Suprapubic skin (tissue), 4 donors: Measurements from ENCODE around the gene ANKRD63. TPM values are rescaled to one million over a fixed set of nuclear protein-coding genes. Genes with fewer than 3 reads are reported as not detected.

ENCODE experiments used
- DNase-seq, 2 donors: peaks; one replicate each; pipeline ENCODE4 v3.0.0-alpha.2; 2019; ENCODE audit warnings: low spot score in 2 of 2
- H3K27ac ChIP-seq: fragments of 200-600 bp; sonication (generic); one replicate; pipeline ENCODE4 v1.5.1; 2019
- H3K27me3 ChIP-seq: fragments of 200-600 bp; sonication (generic); one replicate; pipeline ENCODE4 v1.5.1; 2019
- H3K36me3 ChIP-seq: fragments of 200-600 bp; sonication (generic); one replicate; pipeline ENCODE4 v1.5.1; 2019
- H3K4me1 ChIP-seq: fragments of 200-600 bp; sonication (generic); one replicate; pipeline ENCODE4 v1.5.1; 2019
- H3K4me3 ChIP-seq: fragments of 200-600 bp; sonication (generic); one replicate; pipeline ENCODE4 v1.5.1; 2019; ENCODE audit warnings: mild to moderate bottlenecking
- H3K9me3 ChIP-seq: fragments of 200-600 bp; sonication (generic); one replicate; pipeline ENCODE4 v1.5.1; 2019
- CTCF ChIP-seq, 2 donors: fragments of 200-600 bp in 1 of 2; fragments of 450-650 bp in 1 of 2; sonication (generic) in 1 of 2; IDR thresholded peaks; one replicate each; pipeline ENCODE4 v1.5.1; 2016 to 2019; ENCODE audit warnings: antibody characterized with exemption in 2 of 2, mild to moderate bottlenecking in 1 of 2, moderate library complexity in 1 of 2
- EP300 ChIP-seq: sonication (generic); formaldehyde crosslinking; IDR thresholded peaks from one replicate; pipeline ENCODE4 v1.6.1; 2017; ENCODE audit warnings: antibody characterized with exemption
- POLR2A ChIP-seq, 2 donors: fragments of 450-650 bp; IDR thresholded peaks; one replicate each; pipeline ENCODE4 v1.6.1; 2017; ENCODE audit warnings: antibody characterized with exemption in 2 of 2, mild to moderate bottlenecking in 2 of 2, moderate library complexity in 2 of 2
- POLR2AphosphoS5 ChIP-seq, 3 donors: sonication (generic); formaldehyde crosslinking; IDR thresholded peaks; one replicate each; pipeline ENCODE4 v1.6.1; 2017; ENCODE audit warnings: antibody characterized with exemption in 3 of 3
- WGBS: methylation state at CpG from one replicate; pipeline ENCODE4 v1.1.5; 2018; 5-methylcytosine and 5-hydroxymethylcytosine counted together
- total RNA-seq, 4 donors: library from RNA; depleted of rRNA; stranded (reverse); fragments of >200 nt; gene quantifications; one replicate each; pipeline ENCODE4 v1.1.0, GENCODE V29; 2016

Gene ANKRD63
- total RNA-seq, 4 donors from 2014 or later = not detected

- WGBS = 60% methylated on average over 15 of the region's 19 CpGs
- peaks cover 8% of the 10 kb centered on the region for H3K27me3 ChIP-seq
- TF ChIP-seq CTCF (IDR thresholded peaks at IDR 0.05) (no peak), POLR2AphosphoS5 (IDR thresholded peaks at IDR 0.05) (no peak), EP300 (no peak)
- H3K4me1 ChIP-seq = peaks cover 64% of the 10 kb centered on the region
- H3K27ac ChIP-seq = peak overlapping the region; percentile 92
- no peaks in the 10 kb centered on the region for H3K9me3 ChIP-seq
- DNase-seq = peak in 1 of 2 donors; percentile 56
- peak overlapping the region; percentile 42 for H3K4me3 ChIP-seq
- no peaks in the 10 kb centered on the region for H3K36me3 ChIP-seq
Measured at GRCh38 chr15:40239693-40240618, 42.9 kb downstream of the ANKRD63 start.

- whole genome bisulfite sequencing = 27% methylated on average over 3 of the region's 5 CpGs
- Histone ChIP-seq H3K9me3 (no peaks in the 10 kb centered on the region), H3K36me3 (no peaks in the 10 kb centered on the region), H3K27me3 (peaks cover 8% of the 10 kb centered on the region), H3K27ac (peak overlapping the region; percentile 92), H3K4me3 (peak overlapping the region; percentile 42), H3K4me1 (peaks cover 64% of the 10 kb centered on the region)
- no peak for DNase-seq
- TF ChIP-seq CTCF (IDR thresholded peaks at IDR 0.05) (no peak), POLR2A (IDR thresholded peaks at IDR 0.05) (no peak)
Measured at GRCh38 chr15:40239404-40239692, 43.5 kb downstream of the ANKRD63 start.

- Histone ChIP-seq H3K9me3 (no peaks in the 10 kb centered on the region), H3K4me1 (peaks cover 67% of the 10 kb centered on the region), H3K27ac (peak within 1 kb of the TSS; percentile 92), H3K4me3 (peak within 1 kb of the TSS; percentile 42), H3K27me3 (peaks cover 8% of the 10 kb centered on the region), H3K36me3 (no peaks in the 10 kb centered on the region)
- WGBS = 8% methylated on average over 23 of the region's 39 CpGs
- TF ChIP-seq CTCF (IDR thresholded peaks at IDR 0.05) (no peak), EP300 (no peak), POLR2A (IDR thresholded peaks at IDR 0.05) (no peak), POLR2AphosphoS5 (IDR thresholded peaks at IDR 0.05) (peak in 1 of 3 donors; percentile 29)
- DNase-seq = no peak
Measured at GRCh38 chr15:40238532-40239403, 44.1 kb downstream of the ANKRD63 start, which contains the start of gene PAK6. TSS of gene PAK6 (plus strand) at chr15:40239063. CDS start at chr15:40264786, 25,723 bp downstream.

GRCh38 chr15:40235201-40235885, 47.5 kb downstream of the ANKRD63 start:
- H3K27ac ChIP-seq = peak overlapping the region; percentile 80
- H3K4me1 ChIP-seq = peaks cover 62% of the 10 kb centered on the region
- 67% methylated on average over 4 of the region's 4 CpGs for WGBS

More at GRCh38 chr15:40235201-40235885, 47.5 kb downstream of the ANKRD63 start:
- no peaks in the 10 kb centered on the region for H3K9me3 ChIP-seq
- DNase-seq = no peak
- H3K4me3 ChIP-seq = no peak overlapping the region
- H3K36me3 ChIP-seq = no peaks in the 10 kb centered on the region
- peaks cover 8% of the 10 kb centered on the region for H3K27me3 ChIP-seq
- TF ChIP-seq EP300 = no peak
- TF ChIP-seq POLR2AphosphoS5 (IDR thresholded peaks at IDR 0.05) = no peak
- no peak for TF ChIP-seq POLR2A (IDR thresholded peaks at IDR 0.05)
- TF ChIP-seq CTCF (IDR thresholded peaks at IDR 0.05) = no peak
